T-cell (primary cell): ENCODE data around the gene JSRP1. TPM values are rescaled to one million over a fixed set of nuclear protein-coding genes. Genes with fewer than 3 reads are reported as not detected.
A peak's percentile ranks its signal among the peaks of the same experiment; 100 is the strongest.

Source experiments
- ATAC-seq, 4 experiments: fragments of 200-7000 bp in 3 of 4; fragments of 150-1000 bp in 1 of 4; cut with Tn5 transposase; replicated peaks in 1 of 4; 1 replicate in 3 of 4; 2 replicates in 1 of 4; pipeline ENCODE4 v1.10.0; 2021; ENCODE audit warnings: moderate library complexity in 3 of 4, mild to moderate bottlenecking in 2 of 4, moderate number of reproducible peaks in 1 of 4
- CTCF ChIA-PET, 2 donors: fragments of 300-600 bp; sonication (Branson Sonifier 250); formaldehyde crosslinking; loops; one replicate each; lab custom pipeline; 2022; ENCODE audit warnings: antibody characterized with exemption in 2 of 2; lab: Charles Lee
- POLR2A ChIA-PET, 2 donors: fragments of 300-600 bp; sonication (Branson Sonifier 250); formaldehyde crosslinking; loops; one replicate each; lab custom pipeline; 2022; ENCODE audit warnings: antibody characterized with exemption in 2 of 2; lab: Charles Lee
- DNase-seq, 35 experiments: peaks; one replicate each; pipeline versions ENCODE4 v3.0.0 to v3.0.0-alpha.2; 2013 to 2023
- H3K27ac ChIP-seq: one replicate; pipeline ENCODE4 v1.5.1; 2013; ENCODE audit warnings: low read length
- H3K27me3 ChIP-seq, 2 experiments: replicated peaks in 1 of 2; 1 replicate in 1 of 2; 2 replicates in 1 of 2; pipeline versions ENCODE4 v1.6.1 to v1.7.0; 2013; ENCODE audit warnings: low read length in 1 of 2, mixed read lengths in 1 of 2; ENCODE audit not compliant: control insufficient read depth in 2 of 2, insufficient read depth in 2 of 2; ENCODE audit errors: extremely low read depth in 1 of 2
- H3K36me3 ChIP-seq, 2 donors: 1 replicate in 1 of 2; 2 replicates in 1 of 2; pipeline versions ENCODE4 v1.6.1 to v1.7.0; 2013; ENCODE audit warnings: low read length in 1 of 2; ENCODE audit not compliant: control insufficient read depth in 2 of 2, insufficient read depth in 1 of 2; ENCODE audit errors: extremely low read depth in 1 of 2
- H3K4me1 ChIP-seq, 2 experiments: 1 replicate in 1 of 2; 2 replicates in 1 of 2; pipeline versions ENCODE4 v1.6.1 to v1.7.0; 2013; ENCODE audit warnings: low read length in 2 of 2, mixed read lengths in 1 of 2; ENCODE audit not compliant: insufficient read depth in 2 of 2, control insufficient read depth in 1 of 2; ENCODE audit errors: extremely low read depth in 1 of 2
- H3K4me3 ChIP-seq, 2 donors: 1 replicate in 1 of 2; 2 replicates in 1 of 2; pipeline versions ENCODE4 v1.5.1 to v1.7.0; 2013; ENCODE audit warnings: mild to moderate bottlenecking in 2 of 2, low read length in 1 of 2, moderate library complexity in 1 of 2; ENCODE audit not compliant: control insufficient read depth in 1 of 2; ENCODE audit errors: extremely low read depth in 1 of 2
- H3K9me3 ChIP-seq: 2 replicates; pipeline ENCODE4 v1.7.0; 2013
- H3K27ac Mint-ChIP-seq, 2 donors: one replicate each; pipeline ENCODE4 v1.8.0; 2020 to 2021; ENCODE audit warnings: mild to moderate bottlenecking in 2 of 2, mixed read lengths in 2 of 2
- H3K27me3 Mint-ChIP-seq, 2 donors: one replicate each; pipeline ENCODE4 v1.8.0; 2021 to 2022; ENCODE audit warnings: mixed read lengths in 2 of 2
- H3K36me3 Mint-ChIP-seq: one replicate; pipeline ENCODE4 v1.8.0; 2021; ENCODE audit warnings: mixed read lengths
- H3K4me1 Mint-ChIP-seq, 3 donors: one replicate each; pipeline ENCODE4 v1.8.0; 2020 to 2022; ENCODE audit warnings: mixed read lengths in 3 of 3, mild to moderate bottlenecking in 1 of 3
- H3K4me3 Mint-ChIP-seq, 3 donors: one replicate each; pipeline ENCODE4 v1.8.0; 2020 to 2022; ENCODE audit warnings: mild to moderate bottlenecking in 3 of 3, mixed read lengths in 3 of 3, moderate library complexity in 3 of 3
- H3K9me3 Mint-ChIP-seq, 3 donors: one replicate each; pipeline ENCODE4 v1.8.0; 2020 to 2022; ENCODE audit warnings: mixed read lengths in 3 of 3
- WGBS: methylation state at CpG from one replicate; pipeline ENCODE4 v1.1.5; 2013; ENCODE audit warnings: missing lambda C conversion rate; ENCODE audit not compliant: insufficient coverage; 5-methylcytosine and 5-hydroxymethylcytosine counted together
- total RNA-seq, 35 experiments: library from RNA in 6 of 35; stranded (reverse) in 6 of 35; fragments of 120-200 nt in 1 of 35; gene quantifications; one replicate each; pipeline versions ENCODE4 v1.2.1 to v1.2.4 and lab custom pipeline; 2013 to 2026

Gene JSRP1
- total RNA-seq, 5 donors from 2014 or later (not counting 1 experiment from before 2014, with no cell fraction given) = 0.42 to 1.5 (median 1.0) TPM; not detected in 1

- ChIA-PET POLR2A (no interaction called here), CTCF (interaction anchor here (0.5 to 1.7 kb wide), 4 partner anchors 14 to 627 kb away, joined by 4 to 7 read pairs (median 4); partner anchors contain the start of gene ZNF57 (in 1 of the 2))
- Mint-ChIP-seq H3K4me3 (peak overlapping the region; percentile 43 to 90 (median 69)), H3K4me1 (peaks cover 37 to 39% (median 38%) of the 10 kb centered on the region in 3 donors), H3K9me3 (no peaks in the 10 kb centered on the region), H3K27me3 (no peaks in the 10 kb centered on the region), H3K27ac (peak overlapping the region; percentile 81 to 89), H3K36me3 (peaks cover 17% of the 10 kb centered on the region)
- WGBS = 6% methylated on average over 42 of the region's 45 CpGs
- Histone ChIP-seq H3K27me3 (no peaks in the 10 kb centered on the region), H3K36me3 (peaks cover 0 to 30% of the 10 kb centered on the region in 2 donors), H3K4me3 (peak overlapping the region; percentile 15 to 42), H3K4me1 (peaks cover 3 to 48% of the 10 kb centered on the region in 2 experiments), H3K9me3 (no peaks in the 10 kb centered on the region), H3K27ac (peak overlapping the region; percentile 86)
- ATAC-seq (peak in 3 of 4 experiments; percentile 7 to 25 (median 17)), DNase-seq (peak; percentile 54 to 86 (median 69))
Measured at GRCh38 chr19:2273356-2274184, 17.4 kb upstream of the JSRP1 start.

DNA sequence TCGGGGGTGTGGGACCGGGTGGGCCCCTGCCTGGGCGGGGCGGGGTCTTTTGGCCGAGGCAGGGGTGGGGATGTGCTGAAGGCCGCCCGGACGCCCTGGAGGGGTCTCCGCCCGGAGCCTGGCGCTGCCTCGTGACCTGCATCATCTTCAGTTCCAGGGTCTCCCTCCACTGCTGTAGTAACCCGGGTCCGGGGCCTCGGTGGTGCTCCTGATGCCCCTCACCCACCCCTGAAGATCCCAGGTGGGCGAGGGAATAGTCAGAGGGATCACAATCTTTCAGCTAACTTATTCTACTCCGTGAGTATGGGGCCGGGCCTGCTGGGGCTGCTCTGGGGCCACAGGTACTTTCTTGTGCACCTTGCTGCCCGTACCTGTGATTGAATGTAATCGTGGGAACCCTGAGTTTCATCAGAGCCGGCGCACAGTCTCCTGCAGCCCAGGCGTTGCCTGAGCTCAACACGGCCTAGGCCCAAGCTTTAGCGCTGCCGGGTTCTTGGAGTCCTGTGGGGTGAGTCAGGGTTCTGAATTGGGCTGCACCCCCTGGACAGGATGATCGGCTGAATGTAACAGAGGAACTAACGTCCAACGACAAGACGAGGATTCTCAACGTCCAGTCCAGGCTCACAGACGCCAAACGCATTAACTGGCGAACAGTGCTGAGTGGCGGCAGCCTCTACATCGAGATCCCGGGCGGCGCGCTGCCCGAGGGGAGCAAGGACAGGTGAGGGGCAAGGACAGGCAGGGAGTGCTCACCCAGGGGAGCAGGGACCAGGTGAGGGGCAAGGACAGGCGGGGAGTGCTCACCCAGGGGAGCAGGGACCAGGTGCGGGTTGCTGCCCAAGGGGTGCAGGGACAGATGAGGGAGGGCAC lies 15.3 kb upstream of the JSRP1 start:
- DNase-seq = peak in 2 of 35 experiments; percentile 36 to 47
- Histone ChIP-seq H3K4me1 (peaks cover 6 to 53% of the 10 kb centered on the region in 2 experiments), H3K4me3 (peak overlapping the region; percentile 96 to 99), H3K27me3 (no peaks in the 10 kb centered on the region), H3K27ac (peak overlapping the region; percentile 85), H3K36me3 (peaks cover 0 to 26% of the 10 kb centered on the region in 2 donors), H3K9me3 (no peaks in the 10 kb centered on the region)
- peak overlapping the region; percentile 89 to 95 for H3K27ac Mint-ChIP-seq
- H3K4me3 Mint-ChIP-seq = peak overlapping the region; percentile 89 to 91 (median 90)
- no peaks in the 10 kb centered on the region for H3K27me3 Mint-ChIP-seq
- POLR2A ChIA-PET = interaction anchor here (0.6 to 0.8 kb wide), 2 partner anchors 32 to 204 kb away, joined by 3 to 6 read pairs; partner anchors contain the start of gene GADD45B (in 1 of the 2)
- peaks cover 42 to 46% (median 44%) of the 10 kb centered on the region in 3 donors for H3K4me1 Mint-ChIP-seq
- no peaks in the 10 kb centered on the region for H3K9me3 Mint-ChIP-seq
- CTCF ChIA-PET = interaction anchor here (0.7 to 1.4 kb wide), 4 partner anchors 13 to 1012 kb away, joined by 3 to 7 read pairs (median 4); partner anchors contain the start of gene PLEKHJ1 (in 1 of the 2)
- no peak for ATAC-seq
- WGBS = 38% methylated on average over 26 of the region's 43 CpGs
- H3K36me3 Mint-ChIP-seq = peaks cover 14% of the 10 kb centered on the region

- H3K9me3 ChIP-seq = no peaks in the 10 kb centered on the region
- Mint-ChIP-seq H3K4me3 (peak overlapping the region; percentile 90 to 91 (median 90)), H3K4me1 (peaks cover 46 to 50% (median 48%) of the 10 kb centered on the region in 3 donors), H3K9me3 (no peaks in the 10 kb centered on the region), H3K36me3 (peaks cover 14% of the 10 kb centered on the region), H3K27me3 (no peaks in the 10 kb centered on the region), H3K27ac (peak overlapping the region in 1 of 2 donors; percentile 88)
- peaks cover 0 to 24% of the 10 kb centered on the region in 2 donors for H3K36me3 ChIP-seq
- ATAC-seq (peak; percentile 14 to 21 (median 17)), DNase-seq (peak; percentile 33 to 84 (median 67))
- ChIA-PET CTCF (no interaction called here), POLR2A (interaction anchor here in 1 of 2 donors (0.6 kb wide), 1 partner anchor 119 kb away, joined by 3 read pairs; the partner anchor contains the start of gene AP3D1)
- peaks cover 6 to 55% of the 10 kb centered on the region in 2 experiments for H3K4me1 ChIP-seq
- H3K27ac ChIP-seq = peak overlapping the region; percentile 85
- H3K27me3 ChIP-seq = no peaks in the 10 kb centered on the region
- WGBS = under 1% methylated on average over 84 of the region's 88 CpGs
- H3K4me3 ChIP-seq = peak overlapping the region; percentile 96 to 99
Measured at GRCh38 chr19:2270423-2271233, 14.4 kb upstream of the JSRP1 start.

- Histone ChIP-seq H3K4me3 (peak overlapping the region; percentile 96 to 99), H3K36me3 (peaks cover 0 to 24% of the 10 kb centered on the region in 2 donors), H3K4me1 (peaks cover 6 to 50% of the 10 kb centered on the region in 2 experiments), H3K9me3 (no peaks in the 10 kb centered on the region), H3K27ac (peak overlapping the region; percentile 85), H3K27me3 (no peaks in the 10 kb centered on the region)
- ATAC-seq = no peak
- no peaks in the 10 kb centered on the region for H3K27me3 Mint-ChIP-seq
- H3K4me3 Mint-ChIP-seq = peak overlapping the region; percentile 90 to 91 (median 90)
- H3K27ac Mint-ChIP-seq = peak overlapping the region; percentile 88 to 91
- WGBS = under 1% methylated on average over 27 of the region's 30 CpGs
- ChIA-PET CTCF (no interaction called here), POLR2A (interaction anchor here in 1 of 2 donors (0.6 kb wide), 1 partner anchor 119 kb away, joined by 3 read pairs; the partner anchor contains the start of gene AP3D1)
- H3K4me1 Mint-ChIP-seq = peaks cover 44 to 47% (median 47%) of the 10 kb centered on the region in 3 donors
- peak in 4 of 35 experiments; percentile 29 to 52 (median 38) for DNase-seq
- H3K9me3 Mint-ChIP-seq = no peaks in the 10 kb centered on the region
- H3K36me3 Mint-ChIP-seq = peaks cover 12% of the 10 kb centered on the region
Measured at GRCh38 chr19:2270157-2270422, 13.9 kb upstream of the JSRP1 start.

DNA sequence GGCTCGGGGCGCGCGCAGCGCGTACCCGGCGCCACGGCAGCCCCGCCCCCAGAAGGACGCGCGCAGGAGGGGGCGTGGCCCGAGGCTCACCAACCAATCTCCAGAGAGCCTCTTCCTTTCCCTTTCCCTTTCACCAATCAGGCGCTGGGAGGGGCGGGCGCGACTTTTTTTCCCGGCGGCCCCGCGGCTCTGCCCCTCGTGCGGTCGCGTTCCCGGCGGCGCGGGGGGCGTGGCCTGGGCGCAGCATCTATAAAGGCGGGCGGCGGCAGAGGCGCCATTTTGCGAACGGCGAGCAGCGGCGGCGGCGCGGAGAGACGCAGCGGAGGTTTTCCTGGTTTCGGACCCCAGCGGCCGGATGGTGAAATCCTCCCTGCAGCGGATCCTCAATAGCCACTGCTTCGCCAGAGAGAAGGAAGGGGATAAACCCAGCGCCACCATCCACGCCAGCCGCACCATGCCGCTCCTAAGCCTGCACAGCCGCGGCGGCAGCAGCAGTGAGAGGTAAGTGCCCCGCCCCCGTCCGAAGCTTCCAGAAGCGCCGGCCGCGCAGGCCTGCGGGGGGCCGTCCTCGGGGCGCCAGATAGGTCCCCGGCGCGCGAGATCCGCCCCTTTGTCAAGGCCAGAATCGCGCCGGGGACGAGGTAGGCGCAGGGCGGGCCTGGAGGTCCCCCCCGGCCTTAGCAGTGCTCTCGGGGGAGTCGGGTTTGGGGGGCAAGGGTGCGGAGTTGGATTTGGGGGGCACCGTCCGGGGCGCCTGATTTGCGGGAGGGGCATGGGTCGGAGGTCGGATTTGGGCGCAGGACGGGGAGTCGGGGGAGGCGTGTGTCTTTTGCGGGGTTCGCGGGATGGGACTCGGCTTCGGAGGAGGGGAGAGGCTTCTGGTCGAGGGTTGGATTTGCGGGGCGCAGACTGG lies 13.3 kb upstream of the JSRP1 start:
- ChIA-PET CTCF (no interaction called here), POLR2A (no interaction called here)
- no peaks in the 10 kb centered on the region for H3K27me3 ChIP-seq
- Mint-ChIP-seq H3K36me3 (peaks cover 10% of the 10 kb centered on the region), H3K9me3 (no peaks in the 10 kb centered on the region), H3K4me3 (peak overlapping the region; percentile 90 to 91 (median 90)), H3K27me3 (no peaks in the 10 kb centered on the region), H3K4me1 (peaks cover 41 to 45% (median 41%) of the 10 kb centered on the region in 3 donors), H3K27ac (peak overlapping the region; percentile 88 to 91)
- H3K4me3 ChIP-seq = peak overlapping the region; percentile 96 to 99
- peaks cover 0 to 24% of the 10 kb centered on the region in 2 donors for H3K36me3 ChIP-seq
- WGBS = under 1% methylated on average over 94 of the region's 103 CpGs
- no peaks in the 10 kb centered on the region for H3K9me3 ChIP-seq
- DNase-seq (peak; percentile 95 to 99 (median 99)), ATAC-seq (peak; percentile 80 to 86 (median 84))
- peak overlapping the region; percentile 85 for H3K27ac ChIP-seq
- peaks cover 6 to 46% of the 10 kb centered on the region in 2 experiments for H3K4me1 ChIP-seq
